Ovary (tissue), 3 donors: ENCODE data around the gene FADD.

Experiments used
- POLR2A ChIP-seq: fragments of 450-650 bp; IDR thresholded peaks from one replicate; pipeline ENCODE4 v1.6.1; 2017; ENCODE audit warnings: antibody characterized with exemption, mild to moderate bottlenecking, moderate library complexity
- TF ChIP-seq, protein P1 (sequence below), 3 donors: fragments of 450-650 bp in 2 of 3; fragments of 200-600 bp in 1 of 3; IDR thresholded peaks; one replicate each; pipeline versions ENCODE4 v1.5.1 to v1.8.0; 2016 to 2022; ENCODE audit warnings: antibody characterized with exemption in 3 of 3, mild to moderate bottlenecking in 1 of 3
- donor health status: DM: no; HTN: no; CAD: no.

DNA sequence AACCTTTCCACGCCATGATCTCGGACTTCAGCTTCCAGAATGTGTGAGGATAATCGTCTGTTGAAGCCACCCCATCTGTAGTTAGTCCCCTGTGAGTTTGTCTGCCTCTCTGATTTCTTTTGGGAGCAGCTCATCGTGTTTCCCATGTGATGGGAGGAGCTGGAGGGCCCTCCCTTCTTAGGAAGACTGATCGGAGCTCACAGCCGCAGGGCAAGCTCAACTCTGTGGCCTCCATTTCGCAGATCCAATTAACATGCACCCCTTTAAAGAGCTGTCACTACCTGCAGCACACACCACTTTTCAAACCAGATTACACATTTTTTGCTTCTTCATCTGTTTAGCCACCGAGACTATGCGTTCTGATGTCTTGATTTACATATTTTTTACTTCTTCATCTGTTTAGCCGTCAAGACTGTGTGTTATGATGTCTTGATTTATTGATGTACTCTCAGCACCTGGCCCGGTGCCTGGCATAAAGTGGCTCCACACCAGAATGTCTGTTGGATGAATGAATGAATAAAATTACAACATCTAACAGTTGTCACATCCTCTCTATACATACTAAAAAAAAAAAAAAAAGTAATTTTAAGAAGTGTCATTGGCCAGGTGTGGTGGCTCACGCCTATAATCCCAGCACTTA, 52.5 kb downstream of the FADD start:
- no peak for TF ChIP-seq POLR2A
- TF ChIP-seq, protein P1, sequence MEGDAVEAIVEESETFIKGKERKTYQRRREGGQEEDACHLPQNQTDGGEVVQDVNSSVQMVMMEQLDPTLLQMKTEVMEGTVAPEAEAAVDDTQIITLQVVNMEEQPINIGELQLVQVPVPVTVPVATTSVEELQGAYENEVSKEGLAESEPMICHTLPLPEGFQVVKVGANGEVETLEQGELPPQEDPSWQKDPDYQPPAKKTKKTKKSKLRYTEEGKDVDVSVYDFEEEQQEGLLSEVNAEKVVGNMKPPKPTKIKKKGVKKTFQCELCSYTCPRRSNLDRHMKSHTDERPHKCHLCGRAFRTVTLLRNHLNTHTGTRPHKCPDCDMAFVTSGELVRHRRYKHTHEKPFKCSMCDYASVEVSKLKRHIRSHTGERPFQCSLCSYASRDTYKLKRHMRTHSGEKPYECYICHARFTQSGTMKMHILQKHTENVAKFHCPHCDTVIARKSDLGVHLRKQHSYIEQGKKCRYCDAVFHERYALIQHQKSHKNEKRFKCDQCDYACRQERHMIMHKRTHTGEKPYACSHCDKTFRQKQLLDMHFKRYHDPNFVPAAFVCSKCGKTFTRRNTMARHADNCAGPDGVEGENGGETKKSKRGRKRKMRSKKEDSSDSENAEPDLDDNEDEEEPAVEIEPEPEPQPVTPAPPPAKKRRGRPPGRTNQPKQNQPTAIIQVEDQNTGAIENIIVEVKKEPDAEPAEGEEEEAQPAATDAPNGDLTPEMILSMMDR (IDR thresholded peaks at IDR 0.05) = no peak
